ENCODE data around the gene UCKL1. TPM values are rescaled to one million over a fixed set of nuclear protein-coding genes. Genes with fewer than 3 reads are reported as not detected.
"Not testable (repeated sequence)": the region's sequence is repeated elsewhere in the genome, so short reads cannot be mapped to it uniquely, and the experiment has no call there.

The UCKL1 gene
- total RNA-seq, 1 donor from 2014 or later = 10.8 TPM

GRCh38 chr20:63972312-63973159 is 16.3 kb upstream of the UCKL1 start:
- TF ChIP-seq EZH2phosphoT487 (IDR thresholded peaks at IDR 0.05) (no peak), EZH2 (IDR thresholded peaks at IDR 0.05) (no peak)
- TF ChIP-seq, protein P1, sequence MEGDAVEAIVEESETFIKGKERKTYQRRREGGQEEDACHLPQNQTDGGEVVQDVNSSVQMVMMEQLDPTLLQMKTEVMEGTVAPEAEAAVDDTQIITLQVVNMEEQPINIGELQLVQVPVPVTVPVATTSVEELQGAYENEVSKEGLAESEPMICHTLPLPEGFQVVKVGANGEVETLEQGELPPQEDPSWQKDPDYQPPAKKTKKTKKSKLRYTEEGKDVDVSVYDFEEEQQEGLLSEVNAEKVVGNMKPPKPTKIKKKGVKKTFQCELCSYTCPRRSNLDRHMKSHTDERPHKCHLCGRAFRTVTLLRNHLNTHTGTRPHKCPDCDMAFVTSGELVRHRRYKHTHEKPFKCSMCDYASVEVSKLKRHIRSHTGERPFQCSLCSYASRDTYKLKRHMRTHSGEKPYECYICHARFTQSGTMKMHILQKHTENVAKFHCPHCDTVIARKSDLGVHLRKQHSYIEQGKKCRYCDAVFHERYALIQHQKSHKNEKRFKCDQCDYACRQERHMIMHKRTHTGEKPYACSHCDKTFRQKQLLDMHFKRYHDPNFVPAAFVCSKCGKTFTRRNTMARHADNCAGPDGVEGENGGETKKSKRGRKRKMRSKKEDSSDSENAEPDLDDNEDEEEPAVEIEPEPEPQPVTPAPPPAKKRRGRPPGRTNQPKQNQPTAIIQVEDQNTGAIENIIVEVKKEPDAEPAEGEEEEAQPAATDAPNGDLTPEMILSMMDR (IDR thresholded peaks at IDR 0.05) = no peak
- Mint-ChIP-seq H3K27me3 (ENCODE audit: insufficient read depth, low read depth) (peaks cover 6% of the 10 kb centered on the region), H3K27ac (no peak overlapping the region), H3K9me3 (no peaks in the 10 kb centered on the region), H3K4me3 (peak overlapping the region; percentile 76), H3K36me3 (peaks cover 3% of the 10 kb centered on the region), H3K4me1 (peaks cover 18% of the 10 kb centered on the region)
- no peak overlapping the region for H3K9ac ChIP-seq
- H3K4me1 ChIP-seq = peaks cover 10% of the 10 kb centered on the region
- peaks cover 16% of the 10 kb centered on the region for H3F3A ChIP-seq (ENCODE audit: low read depth)
- no peaks in the 10 kb centered on the region for H4K20me1 ChIP-seq (ENCODE audit: low read depth)
- DNase-seq (ENCODE audit: low spot score) = no peak
- H3K4me3 ChIP-seq = no peak overlapping the region
- H2AFZ ChIP-seq (replicated peaks) = no peak overlapping the region
- H3K79me2 ChIP-seq (ENCODE audit: low read depth) = peaks cover 11% of the 10 kb centered on the region
- no peak overlapping the region for H3K27ac ChIP-seq
- H3K27me3 ChIP-seq = peaks cover 11% of the 10 kb centered on the region
- no peaks in the 10 kb centered on the region for H3K36me3 ChIP-seq
- H3K4me2 ChIP-seq = no peak overlapping the region
- H3K9me3 ChIP-seq (ENCODE audit: low read depth) = no peaks in the 10 kb centered on the region

- H3K27me3 Mint-ChIP-seq (ENCODE audit: insufficient read depth, low read depth); H3K36me3 ChIP-seq; H3K27ac Mint-ChIP-seq; H3K4me2 ChIP-seq; H3K9ac ChIP-seq; H3K36me3 Mint-ChIP-seq; H3K4me1 ChIP-seq; H3K9me3 ChIP-seq (ENCODE audit: low read depth); H3K27ac ChIP-seq; H4K20me1 ChIP-seq (ENCODE audit: low read depth); H3K4me3 ChIP-seq; H2AFZ ChIP-seq (replicated peaks); DNase-seq (ENCODE audit: low spot score); H3K9me3 Mint-ChIP-seq: not testable (repeated sequence)
- peaks cover 18% of the 10 kb centered on the region for H3K4me1 Mint-ChIP-seq
- H3K79me2 ChIP-seq (ENCODE audit: low read depth) = peaks cover 11% of the 10 kb centered on the region
- peak overlapping the region; percentile 52 for H3K4me3 Mint-ChIP-seq
- H3F3A ChIP-seq (ENCODE audit: low read depth) = peaks cover 16% of the 10 kb centered on the region
- H3K27me3 ChIP-seq = peaks cover 11% of the 10 kb centered on the region
These were observed 15.7 kb upstream of the UCKL1 start for GRCh38 chr20:63971960-63972311.

GRCh38 chr20:63970714-63971431 is 14.7 kb upstream of the UCKL1 start:
- H3K9me3 ChIP-seq (ENCODE audit: low read depth) = no peaks in the 10 kb centered on the region
- H4K20me1 ChIP-seq (ENCODE audit: low read depth) = no peaks in the 10 kb centered on the region
- H3K9me3 Mint-ChIP-seq = no peaks in the 10 kb centered on the region
- no peak overlapping the region for H3K27ac ChIP-seq
- H3K4me1 ChIP-seq = peaks cover 10% of the 10 kb centered on the region
- peaks cover 3% of the 10 kb centered on the region for H3K36me3 Mint-ChIP-seq
- peaks cover 11% of the 10 kb centered on the region for H3K79me2 ChIP-seq (ENCODE audit: low read depth)
- no peak for DNase-seq (ENCODE audit: low spot score)
- H3K4me3 ChIP-seq = no peak overlapping the region
- H3K27me3 Mint-ChIP-seq (ENCODE audit: insufficient read depth, low read depth) = peaks cover 5% of the 10 kb centered on the region
- H3F3A ChIP-seq (ENCODE audit: low read depth) = peaks cover 16% of the 10 kb centered on the region
- peaks cover 11% of the 10 kb centered on the region for H3K27me3 ChIP-seq
- no peak overlapping the region for H3K4me2 ChIP-seq
- H3K4me1 Mint-ChIP-seq = peaks cover 15% of the 10 kb centered on the region
- H3K36me3 ChIP-seq = no peaks in the 10 kb centered on the region
- TF ChIP-seq EZH2 (IDR thresholded peaks at IDR 0.05) (no peak), EZH2phosphoT487 (IDR thresholded peaks at IDR 0.05) (no peak)
- TF ChIP-seq, protein P1 (IDR thresholded peaks at IDR 0.05) = no peak
- H2AFZ ChIP-seq (replicated peaks) = no peak overlapping the region
- peak overlapping the region; percentile 82 for H3K4me3 Mint-ChIP-seq
- no peak overlapping the region for H3K9ac ChIP-seq
- H3K27ac Mint-ChIP-seq = no peak overlapping the region

Measured in neural progenitor cell (in vitro differentiated cells).